ENCODE data around the gene MAST3. TPM values are rescaled to one million over a fixed set of nuclear protein-coding genes. Genes with fewer than 3 reads are reported as not detected.

MAST3 gene
- total RNA-seq, 1 donor from 2014 or later: 9.6 TPM

DNA sequence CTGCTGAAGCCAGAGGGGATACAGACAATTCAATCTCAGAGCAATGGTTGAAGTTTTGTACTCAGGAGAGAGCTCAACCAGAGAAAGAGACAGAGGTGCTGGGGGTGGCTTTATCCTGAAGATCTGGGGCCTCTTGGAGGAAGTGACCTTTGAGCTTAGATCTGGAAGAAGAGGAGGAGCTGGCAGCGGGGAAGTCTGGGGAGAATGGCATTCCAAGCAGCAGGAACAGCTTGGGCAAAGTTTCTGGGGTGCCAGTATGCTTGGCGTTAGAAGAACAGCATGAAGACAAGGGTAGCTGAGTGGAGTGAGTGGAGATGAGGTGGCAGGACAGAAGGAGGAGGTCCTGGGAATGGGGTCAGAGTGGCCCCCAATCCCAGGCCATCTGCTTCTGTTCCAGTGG, 11.3 kb downstream of the MAST3 start:
- Histone ChIP-seq H3K4me1 (peaks cover 24% of the 10 kb centered on the region), H3K36me3 (no peaks in the 10 kb centered on the region), H3K27ac (no peak overlapping the region), H3K27me3 (no peaks in the 10 kb centered on the region), H3K4me3 (no peak overlapping the region), H3K9me3 (no peaks in the 10 kb centered on the region)
- no peak for DNase-seq (ENCODE audit: extremely low spot score in 2 of 2)
- intact Hi-C loops (cut with DNase I): no loop called here
- TF ChIP-seq POLR2A (IDR thresholded peaks at IDR 0.05) (no peak), POLR2AphosphoS5 (IDR thresholded peaks at IDR 0.05; ENCODE audit: insufficient read depth in 1 of 2, low read depth in 1 of 2) (no peak)
- TF ChIP-seq, protein P1, sequence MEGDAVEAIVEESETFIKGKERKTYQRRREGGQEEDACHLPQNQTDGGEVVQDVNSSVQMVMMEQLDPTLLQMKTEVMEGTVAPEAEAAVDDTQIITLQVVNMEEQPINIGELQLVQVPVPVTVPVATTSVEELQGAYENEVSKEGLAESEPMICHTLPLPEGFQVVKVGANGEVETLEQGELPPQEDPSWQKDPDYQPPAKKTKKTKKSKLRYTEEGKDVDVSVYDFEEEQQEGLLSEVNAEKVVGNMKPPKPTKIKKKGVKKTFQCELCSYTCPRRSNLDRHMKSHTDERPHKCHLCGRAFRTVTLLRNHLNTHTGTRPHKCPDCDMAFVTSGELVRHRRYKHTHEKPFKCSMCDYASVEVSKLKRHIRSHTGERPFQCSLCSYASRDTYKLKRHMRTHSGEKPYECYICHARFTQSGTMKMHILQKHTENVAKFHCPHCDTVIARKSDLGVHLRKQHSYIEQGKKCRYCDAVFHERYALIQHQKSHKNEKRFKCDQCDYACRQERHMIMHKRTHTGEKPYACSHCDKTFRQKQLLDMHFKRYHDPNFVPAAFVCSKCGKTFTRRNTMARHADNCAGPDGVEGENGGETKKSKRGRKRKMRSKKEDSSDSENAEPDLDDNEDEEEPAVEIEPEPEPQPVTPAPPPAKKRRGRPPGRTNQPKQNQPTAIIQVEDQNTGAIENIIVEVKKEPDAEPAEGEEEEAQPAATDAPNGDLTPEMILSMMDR (IDR thresholded peaks at IDR 0.05): no peak

DNA sequence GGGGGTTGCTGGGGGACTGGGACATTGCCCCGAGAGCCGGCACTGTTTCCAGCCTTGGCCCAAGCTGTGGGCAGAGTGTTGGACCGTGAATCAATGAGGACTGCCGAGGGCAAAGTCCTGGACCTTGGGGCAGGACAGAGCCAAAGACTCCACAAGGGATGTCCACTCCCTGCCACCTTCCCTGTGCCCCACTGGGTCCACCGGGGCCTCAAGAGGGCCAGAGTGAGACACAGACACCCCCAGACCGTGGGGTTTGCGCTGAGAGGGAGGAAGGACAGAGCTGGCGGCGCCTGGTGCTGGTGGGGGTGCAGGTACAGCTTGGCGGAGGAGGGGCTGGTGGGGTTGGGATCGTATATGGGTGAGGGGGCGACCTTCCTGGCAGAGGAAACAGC, 11.8 kb downstream of the MAST3 start:
- Histone ChIP-seq H3K36me3 (no peaks in the 10 kb centered on the region), H3K4me1 (peaks cover 20% of the 10 kb centered on the region), H3K4me3 (peak overlapping the region; percentile 52 to 58), H3K27me3 (no peaks in the 10 kb centered on the region), H3K9me3 (no peaks in the 10 kb centered on the region), H3K27ac (peak overlapping the region; percentile 43)
- TF ChIP-seq POLR2A (IDR thresholded peaks at IDR 0.05) (no peak), POLR2AphosphoS5 (IDR thresholded peaks at IDR 0.05; ENCODE audit: insufficient read depth in 1 of 2, low read depth in 1 of 2) (no peak)
- no peak for DNase-seq (ENCODE audit: extremely low spot score in 2 of 2)
- intact Hi-C loops (cut with DNase I): no loop called here

DNA sequence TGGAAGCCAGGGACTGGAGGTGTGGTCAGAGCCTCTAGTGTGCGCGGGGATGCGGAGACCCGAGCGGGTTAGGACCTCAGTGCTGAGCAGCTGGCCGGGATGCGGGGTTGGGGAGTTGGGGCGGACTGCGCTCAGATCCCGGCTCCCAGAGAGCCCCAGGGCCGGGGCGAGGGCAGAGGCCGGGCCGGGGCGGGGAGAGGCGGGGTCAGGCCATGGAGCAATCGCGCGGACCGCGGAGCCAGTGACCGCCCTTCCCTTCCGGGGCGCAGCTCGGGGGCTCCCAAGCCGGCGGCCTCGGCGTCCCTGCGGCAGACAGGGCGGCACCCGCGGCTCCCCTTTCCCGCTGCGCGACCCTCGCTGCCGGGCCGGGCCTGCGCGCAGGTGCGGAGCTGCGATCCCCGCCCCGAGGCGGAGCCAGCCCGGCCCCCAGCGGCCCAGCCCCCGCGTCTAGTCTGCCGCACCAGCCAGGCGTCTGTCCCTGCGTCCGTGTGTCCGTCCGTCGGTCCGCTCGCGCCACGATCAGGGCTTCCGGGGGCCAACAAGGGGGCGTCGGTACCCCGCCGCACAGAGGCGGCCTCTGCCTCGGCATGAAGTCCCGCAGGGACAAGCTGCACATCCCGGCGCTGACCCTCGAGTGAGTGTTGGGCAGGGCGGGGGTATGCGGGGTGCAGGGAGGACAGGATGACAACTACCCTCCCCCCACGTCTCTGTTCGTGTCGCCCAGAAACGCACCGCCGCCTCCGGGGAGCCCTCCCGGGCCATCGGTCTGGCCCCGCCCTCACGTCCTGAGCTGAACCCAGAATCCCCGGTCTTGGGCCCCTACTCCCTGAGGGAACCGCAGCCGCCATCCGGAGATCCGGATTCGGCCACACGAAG, 12.4 kb downstream of the MAST3 start:
- intact Hi-C loops (cut with DNase I): loop anchor here (5.0 to 10.0 kb wide), 2 partner anchors 57 to 225 kb away; no protein-coding TSS in a partner anchor
- DNase-seq (ENCODE audit: extremely low spot score in 2 of 2): no peak

DNA sequence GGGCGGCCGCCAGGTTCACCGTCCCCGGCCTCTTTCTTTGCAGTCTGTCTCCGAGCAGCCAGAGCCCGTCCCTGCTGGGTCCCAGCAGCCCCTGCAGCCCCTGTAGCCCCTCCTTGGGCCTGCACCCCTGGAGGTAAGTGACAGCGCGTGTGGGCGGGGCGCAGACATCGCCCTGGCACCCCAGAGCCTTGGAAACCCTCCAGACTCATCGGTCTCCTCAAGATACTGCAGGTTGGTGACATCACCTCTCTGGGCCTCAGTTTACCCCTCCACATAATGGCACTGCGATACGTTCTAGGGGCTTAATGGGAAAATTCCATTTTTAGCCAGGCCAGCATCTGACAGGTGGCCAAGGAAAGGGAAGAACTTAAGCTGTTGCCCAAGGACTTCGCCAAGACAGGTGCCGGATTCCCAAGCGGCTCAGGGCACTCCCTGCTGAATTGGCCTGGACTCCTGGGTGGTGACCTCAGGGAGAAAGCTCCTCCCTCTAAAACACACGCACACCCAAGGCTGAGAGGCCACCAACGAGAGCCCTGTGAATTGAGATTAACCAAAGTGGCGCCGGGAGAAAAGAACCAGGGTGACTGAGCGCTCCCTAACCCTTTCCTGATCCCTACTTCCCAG, 13.1 kb downstream of the MAST3 start:
- TF ChIP-seq, protein P1 (IDR thresholded peaks at IDR 0.05): no peak
- TF ChIP-seq POLR2AphosphoS5 (IDR thresholded peaks at IDR 0.05; ENCODE audit: insufficient read depth in 1 of 2, low read depth in 1 of 2) (no peak), POLR2A (IDR thresholded peaks at IDR 0.05) (no peak)
- Histone ChIP-seq H3K9me3 (no peaks in the 10 kb centered on the region), H3K27me3 (no peaks in the 10 kb centered on the region), H3K4me3 (peak overlapping the region; percentile 52 to 58), H3K36me3 (no peaks in the 10 kb centered on the region), H3K4me1 (peaks cover 15% of the 10 kb centered on the region), H3K27ac (peak overlapping the region; percentile 43)
- DNase-seq (ENCODE audit: extremely low spot score in 2 of 2): no peak
- intact Hi-C loops (cut with DNase I): loop anchor here (5.0 to 10.0 kb wide), 2 partner anchors 57 to 224 kb away; no protein-coding TSS in a partner anchor

More for the DNA sequence above, 12.4 kb downstream of the MAST3 start:
- Histone ChIP-seq H3K36me3 (no peaks in the 10 kb centered on the region), H3K27me3 (no peaks in the 10 kb centered on the region), H3K9me3 (no peaks in the 10 kb centered on the region), H3K27ac (peak overlapping the region; percentile 43), H3K4me1 (peaks cover 15% of the 10 kb centered on the region), H3K4me3 (peak overlapping the region; percentile 52 to 58)
- TF ChIP-seq, protein P1 (IDR thresholded peaks at IDR 0.05): no peak
- no peak for TF ChIP-seq POLR2AphosphoS5 (IDR thresholded peaks at IDR 0.05; ENCODE audit: insufficient read depth in 1 of 2, low read depth in 1 of 2)
- no peak for TF ChIP-seq POLR2A (IDR thresholded peaks at IDR 0.05)

DNA sequence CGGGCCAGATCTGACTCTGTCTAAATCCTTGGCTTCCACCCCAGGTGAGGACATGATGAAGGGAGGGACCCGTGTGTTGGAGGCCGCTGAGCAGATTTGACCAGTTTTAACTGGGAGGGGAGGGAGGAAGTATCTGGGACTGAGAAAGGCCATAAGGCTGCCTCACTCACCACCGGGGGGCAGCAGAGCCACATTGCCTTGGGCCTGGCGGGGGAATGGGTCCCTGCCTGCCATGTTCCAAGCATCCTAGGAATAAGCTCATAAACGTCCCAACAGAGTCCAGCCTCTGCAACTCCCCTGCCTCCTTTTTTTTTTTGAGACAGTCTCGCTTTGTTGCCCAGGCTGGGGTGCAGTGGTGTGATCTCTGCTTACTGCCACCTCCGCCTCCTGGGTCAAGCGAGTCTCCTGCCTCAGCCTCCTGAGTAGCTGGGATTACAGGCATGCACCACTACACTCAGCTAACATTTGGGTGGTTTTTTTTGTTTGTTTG, 15.5 kb downstream of the MAST3 start:
- no peaks in the 10 kb centered on the region for H3K27me3 ChIP-seq
- no peak for TF ChIP-seq POLR2A (IDR thresholded peaks at IDR 0.05)
- TF ChIP-seq, protein P1 (IDR thresholded peaks at IDR 0.05): peak; percentile 63 to 81 (median 80)
- H3K4me1 ChIP-seq: peaks cover 23% of the 10 kb centered on the region
- intact Hi-C loops (cut with DNase I): loop anchor here (5.0 to 10.0 kb wide), 2 partner anchors 54 to 222 kb away; no protein-coding TSS in a partner anchor
- no peak overlapping the region for H3K4me3 ChIP-seq
- no peak for DNase-seq (ENCODE audit: extremely low spot score in 2 of 2)
- H3K9me3 ChIP-seq: no peaks in the 10 kb centered on the region
- H3K36me3 ChIP-seq: no peaks in the 10 kb centered on the region
- no peak overlapping the region for H3K27ac ChIP-seq

Data from vagina (tissue), 2 donors.